Osteoblast (primary cell): Measurements from ENCODE around the gene ZEB1. TPM values are rescaled to one million over a fixed set of nuclear protein-coding genes. Genes with fewer than 3 reads are reported as not detected.
"Not testable (repeated sequence)": the region's sequence is repeated elsewhere in the genome, so short reads cannot be mapped to it uniquely, and the experiment has no call there.

Source experiments
- DNase-seq: peaks from one replicate; pipeline ENCODE4 v3.0.0; 2011; ENCODE audit warnings: low spot score, mixed read lengths; ENCODE audit not compliant: insufficient read length; ENCODE audit errors: missing footprints
- H2AFZ ChIP-seq: 2 replicates; pipeline ENCODE4 v1.6.0; 2011; ENCODE audit warnings: mild to moderate bottlenecking, low read length
- H3K27ac ChIP-seq: 2 replicates; pipeline ENCODE4 v1.5.1; 2011; ENCODE audit warnings: mild to moderate bottlenecking, low read depth, low read length, moderate library complexity
- H3K27me3 ChIP-seq: 2 replicates; pipeline ENCODE4 v1.6.0; 2012; ENCODE audit warnings: mild to moderate bottlenecking, control low read depth, inconsistent platforms, low read length, moderate library complexity; ENCODE audit not compliant: insufficient read depth
- H3K36me3 ChIP-seq: 2 replicates; pipeline ENCODE4 v1.5.1; 2011; ENCODE audit warnings: mild to moderate bottlenecking, low read length, control low read depth, moderate library complexity; ENCODE audit not compliant: insufficient read depth
- H3K4me1 ChIP-seq: 2 replicates; pipeline ENCODE4 v1.5.1; 2011; ENCODE audit warnings: mild to moderate bottlenecking, low read length, control low read depth, moderate library complexity; ENCODE audit not compliant: insufficient read depth
- H3K4me2 ChIP-seq: 2 replicates; pipeline ENCODE4 v1.6.0; 2011; ENCODE audit warnings: mild to moderate bottlenecking, low read length; ENCODE audit not compliant: insufficient read depth
- H3K4me3 ChIP-seq: fragments of 200-600 bp; sonication (generic); 3 replicates; pipeline ENCODE4 v1.5.1; 2012; ENCODE audit warnings: mild to moderate bottlenecking, low read length, inconsistent platforms; ENCODE audit not compliant: insufficient read depth
- H3K79me2 ChIP-seq: 2 replicates; pipeline ENCODE4 v1.6.0; 2012; ENCODE audit warnings: mild to moderate bottlenecking, low read length, control low read depth, inconsistent platforms; ENCODE audit not compliant: insufficient read depth
- H3K9me3 ChIP-seq: 2 replicates; pipeline ENCODE4 v1.5.1; 2011; ENCODE audit warnings: low read depth, low read length, control low read depth
- H4K20me1 ChIP-seq: 2 replicates; pipeline ENCODE4 v1.6.0; 2012; ENCODE audit warnings: mild to moderate bottlenecking, low read length, control low read depth; ENCODE audit not compliant: insufficient read depth
- total RNA-seq: library from RNA; depleted of rRNA; stranded (reverse); fragments of >200 nt; gene quantifications from 2 replicates; pipeline ENCODE4 v1.2.3, GENCODE V29; 2012
- TF ChIP-seq, protein P1 (sequence below): IDR thresholded peaks from 2 replicates; pipeline ENCODE4 v1.5.1; 2011; ENCODE audit warnings: mild to moderate bottlenecking, low read depth, low read length, moderate library complexity; ENCODE audit errors: extremely low read depth

Gene ZEB1
- total RNA-seq, 1 donor = 56.1 TPM

DNA sequence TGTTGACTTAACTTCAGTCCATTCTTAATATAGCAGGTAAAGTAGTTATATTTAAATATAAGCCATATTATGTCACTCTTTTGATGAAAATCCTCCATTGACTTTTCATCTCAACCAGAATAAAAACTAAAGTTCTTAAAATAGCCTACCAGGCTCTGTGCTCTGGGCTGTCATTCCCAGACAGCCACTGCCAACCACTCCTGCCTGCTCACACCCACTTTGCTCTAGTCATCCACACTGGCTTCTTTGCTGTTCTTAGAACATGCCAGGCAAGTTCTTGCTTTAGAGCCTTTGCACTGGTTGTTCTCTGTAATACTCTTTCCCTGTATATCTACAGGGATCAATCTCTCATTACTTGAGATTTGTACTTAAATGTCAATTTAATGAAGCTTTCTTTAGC lies 80.6 kb downstream of the ZEB1 start:
- no peak overlapping the region for H3K4me2 ChIP-seq
- TF ChIP-seq, protein P1, sequence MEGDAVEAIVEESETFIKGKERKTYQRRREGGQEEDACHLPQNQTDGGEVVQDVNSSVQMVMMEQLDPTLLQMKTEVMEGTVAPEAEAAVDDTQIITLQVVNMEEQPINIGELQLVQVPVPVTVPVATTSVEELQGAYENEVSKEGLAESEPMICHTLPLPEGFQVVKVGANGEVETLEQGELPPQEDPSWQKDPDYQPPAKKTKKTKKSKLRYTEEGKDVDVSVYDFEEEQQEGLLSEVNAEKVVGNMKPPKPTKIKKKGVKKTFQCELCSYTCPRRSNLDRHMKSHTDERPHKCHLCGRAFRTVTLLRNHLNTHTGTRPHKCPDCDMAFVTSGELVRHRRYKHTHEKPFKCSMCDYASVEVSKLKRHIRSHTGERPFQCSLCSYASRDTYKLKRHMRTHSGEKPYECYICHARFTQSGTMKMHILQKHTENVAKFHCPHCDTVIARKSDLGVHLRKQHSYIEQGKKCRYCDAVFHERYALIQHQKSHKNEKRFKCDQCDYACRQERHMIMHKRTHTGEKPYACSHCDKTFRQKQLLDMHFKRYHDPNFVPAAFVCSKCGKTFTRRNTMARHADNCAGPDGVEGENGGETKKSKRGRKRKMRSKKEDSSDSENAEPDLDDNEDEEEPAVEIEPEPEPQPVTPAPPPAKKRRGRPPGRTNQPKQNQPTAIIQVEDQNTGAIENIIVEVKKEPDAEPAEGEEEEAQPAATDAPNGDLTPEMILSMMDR = no peak
- peaks cover 6% of the 10 kb centered on the region for H4K20me1 ChIP-seq
- H3K79me2 ChIP-seq = peaks cover 53% of the 10 kb centered on the region
- H3K27ac ChIP-seq = no peak overlapping the region
- H2AFZ ChIP-seq = no peak overlapping the region
- H3K27me3 ChIP-seq = no peaks in the 10 kb centered on the region
- DNase-seq = peak; percentile 53
- peaks cover 14% of the 10 kb centered on the region for H3K4me1 ChIP-seq
- H3K36me3 ChIP-seq = no peaks in the 10 kb centered on the region
- H3K9me3 ChIP-seq = no peaks in the 10 kb centered on the region
- no peak overlapping the region for H3K4me3 ChIP-seq

DNA sequence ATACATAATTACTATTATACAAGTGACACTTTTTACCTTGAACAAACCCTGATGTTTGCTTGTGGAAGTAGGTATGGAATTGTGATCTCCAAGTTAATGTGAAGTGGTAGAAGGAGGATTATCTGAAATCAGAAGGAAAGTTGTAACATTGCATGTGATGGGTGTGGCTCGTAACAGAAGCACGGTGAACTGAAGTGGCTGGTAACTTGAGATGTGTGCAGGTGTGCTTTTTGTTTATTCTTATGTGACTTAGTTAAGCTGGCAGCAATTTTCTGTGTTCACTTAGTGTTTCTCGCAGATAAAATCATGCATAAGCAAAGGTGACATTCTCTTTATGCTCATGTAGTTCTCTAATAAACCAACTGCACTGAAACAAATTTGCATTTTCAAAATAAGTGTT lies 82.3 kb downstream of the ZEB1 start:
- Histone ChIP-seq H3K9me3 (no peaks in the 10 kb centered on the region), H4K20me1 (peaks cover 2% of the 10 kb centered on the region), H3K27me3 (no peaks in the 10 kb centered on the region), H3K79me2 (peaks cover 66% of the 10 kb centered on the region), H2AFZ (no peak overlapping the region), H3K36me3 (no peaks in the 10 kb centered on the region), H3K4me3 (no peak overlapping the region), H3K27ac (no peak overlapping the region), H3K4me1 (peaks cover 8% of the 10 kb centered on the region), H3K4me2 (no peak overlapping the region)
- TF ChIP-seq, protein P1 = no peak
- no peak for DNase-seq

DNA sequence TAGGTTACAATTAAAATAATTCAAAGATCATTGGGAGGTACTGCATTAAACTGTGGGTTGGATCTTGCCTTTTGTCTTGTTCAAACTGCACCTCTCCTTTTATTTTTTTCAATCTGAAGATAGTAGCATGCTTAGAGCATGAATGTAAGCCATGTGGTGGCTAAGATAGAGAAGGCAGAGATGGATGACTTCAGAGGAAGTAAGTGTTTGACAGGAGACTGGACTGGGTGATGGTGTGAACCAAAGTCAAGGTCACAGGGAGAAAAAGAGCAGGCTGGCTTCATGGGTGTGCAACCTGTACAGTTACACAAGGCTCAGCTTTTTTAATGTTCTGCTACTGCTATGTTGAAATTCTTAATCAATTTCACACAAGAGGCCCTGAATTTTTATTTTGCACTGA lies 85.6 kb downstream of the ZEB1 start:
- H3K4me3 ChIP-seq = no peak overlapping the region
- no peak overlapping the region for H3K4me2 ChIP-seq
- H3K79me2 ChIP-seq = peaks cover 48% of the 10 kb centered on the region
- H3K27me3 ChIP-seq = no peaks in the 10 kb centered on the region
- no peak overlapping the region for H2AFZ ChIP-seq
- H3K9me3 ChIP-seq = no peaks in the 10 kb centered on the region
- H4K20me1 ChIP-seq = peaks cover 2% of the 10 kb centered on the region
- peaks cover 8% of the 10 kb centered on the region for H3K4me1 ChIP-seq
- H3K27ac ChIP-seq = no peak overlapping the region
- no peaks in the 10 kb centered on the region for H3K36me3 ChIP-seq
- DNase-seq = no peak
- TF ChIP-seq, protein P1 = no peak

DNA sequence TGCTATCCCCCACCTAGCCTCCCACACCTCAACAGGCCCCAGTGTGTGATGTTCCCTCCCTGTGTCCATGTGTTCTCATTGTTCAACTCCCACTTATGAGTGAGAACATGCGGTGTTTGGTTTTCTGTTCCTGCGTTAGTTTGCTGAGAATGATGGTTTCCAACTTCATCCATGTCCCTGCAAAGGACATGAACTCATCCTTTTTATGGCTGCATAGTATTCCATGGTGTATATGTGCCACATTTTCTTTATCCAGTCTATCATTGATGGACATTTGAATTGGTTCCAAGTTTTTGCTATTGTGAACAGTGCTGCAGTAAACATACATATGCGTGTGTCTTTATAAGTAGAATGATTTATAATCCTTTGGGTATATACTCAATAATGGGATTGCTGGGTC lies 86.8 kb downstream of the ZEB1 start:
- not testable (repeated sequence) for H3K36me3 ChIP-seq, H3K9me3 ChIP-seq, H3K4me3 ChIP-seq, H3K4me2 ChIP-seq, H4K20me1 ChIP-seq, H3K4me1 ChIP-seq, H2AFZ ChIP-seq, H3K27ac ChIP-seq, DNase-seq, H3K27me3 ChIP-seq
- H3K79me2 ChIP-seq = peaks cover 50% of the 10 kb centered on the region

DNA sequence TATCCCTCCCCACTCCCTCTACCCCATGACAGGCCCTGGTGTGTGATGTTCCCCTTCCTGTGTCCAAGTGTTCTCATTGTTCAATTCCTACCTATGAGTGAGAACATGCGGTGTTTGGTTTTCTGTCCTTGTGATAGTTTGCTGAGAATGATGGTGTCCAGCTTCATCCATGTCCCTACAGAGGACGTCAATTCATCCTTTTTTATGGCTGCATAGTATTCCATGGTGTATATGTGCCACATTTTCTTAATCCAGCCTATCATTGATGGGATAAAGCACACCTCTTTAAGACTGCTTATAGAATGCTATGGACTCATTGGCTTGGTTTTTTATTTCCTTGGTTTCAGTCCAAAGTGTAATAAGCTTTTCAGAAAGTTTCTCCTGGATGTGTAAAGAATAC lies 93.4 kb downstream of the ZEB1 start:
- not testable (repeated sequence) for H3K9me3 ChIP-seq, H3K27me3 ChIP-seq, H3K4me1 ChIP-seq, H3K36me3 ChIP-seq, DNase-seq, H3K27ac ChIP-seq, H3K4me2 ChIP-seq, H4K20me1 ChIP-seq, H2AFZ ChIP-seq, H3K4me3 ChIP-seq
- peaks cover 64% of the 10 kb centered on the region for H3K79me2 ChIP-seq
